ENCODE measurements around the gene QRICH2. TPM values are rescaled to one million over a fixed set of nuclear protein-coding genes. Genes with fewer than 3 reads are reported as not detected.
"Not testable (repeated sequence)": the region's sequence is repeated elsewhere in the genome, so short reads cannot be mapped to it uniquely, and the experiment has no call there.

QRICH2 gene
- total RNA-seq, 2 experiments from 2014 or later: 0.63 to 1.2 TPM

DNA sequence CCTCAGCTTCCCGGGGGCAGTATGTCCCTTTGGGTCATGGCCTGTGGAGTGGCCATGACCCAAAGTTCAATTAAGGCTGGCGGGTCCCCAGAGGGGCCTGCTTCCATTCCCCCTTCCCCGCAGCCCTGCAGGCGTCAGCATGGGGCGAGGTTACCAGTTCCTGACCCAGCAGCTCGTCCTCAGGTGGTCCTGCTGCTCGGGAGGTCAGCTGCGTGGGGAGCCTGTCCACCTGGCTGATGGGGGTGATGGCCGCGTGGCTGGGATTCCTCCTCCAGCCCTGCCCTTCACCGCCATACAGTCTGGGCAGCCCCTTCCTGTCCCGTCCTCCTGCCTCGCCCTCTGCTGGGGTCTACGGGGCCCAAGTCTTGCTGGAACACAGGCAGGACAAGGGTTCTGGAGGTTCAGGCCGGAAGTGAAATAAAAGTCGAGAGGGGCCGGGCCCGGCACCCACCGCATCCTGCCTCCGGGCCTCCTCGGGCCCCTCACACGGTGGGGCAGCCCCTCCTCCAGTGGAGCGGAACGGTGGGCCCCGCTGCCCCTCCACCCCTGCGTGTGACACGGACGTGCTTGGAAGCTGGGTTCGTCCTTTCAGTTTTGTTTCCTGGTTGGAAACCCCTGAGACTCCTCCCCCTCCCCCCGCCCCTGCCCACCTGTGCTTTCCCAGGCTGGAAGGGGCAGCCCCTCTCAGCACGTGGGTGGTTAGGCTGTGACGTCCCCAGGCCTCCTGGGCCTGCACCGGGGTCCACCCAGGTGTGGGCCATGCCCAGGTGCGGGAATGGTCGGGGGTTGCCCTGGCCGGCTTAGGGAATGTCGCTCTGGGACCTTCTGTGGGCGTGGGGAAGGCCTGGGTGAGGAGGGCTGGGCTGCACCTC, 36.2 kb downstream of the QRICH2 start:
- H3K27me3 Mint-ChIP-seq: no peaks in the 10 kb centered on the region
- ChIA-PET CTCF (interaction anchor here (0.6 to 3.4 kb wide), 12 partner anchors 7 to 1110 kb away, joined by 3 to 13 read pairs (median 3); no protein-coding TSS in a partner anchor), POLR2A (interaction anchor here (0.7 to 3.9 kb wide), 21 partner anchors 8 to 285 kb away, joined by 3 to 29 read pairs (median 5); partner anchors contain the start of gene EXOC7)
- intact Hi-C loops (cut with DNase I, micrococcal nuclease): loop anchor here (1.0 to 10.0 kb wide), 11 partner anchors 8 to 493 kb away; partner anchors contain the start of genes FOXJ1 (in 1 of the 2), MRPL38 (in 1 of the 2) and RNF157 (in 1 of the 2)
- peak overlapping the region; percentile 96 for H3K4me3 Mint-ChIP-seq
- ATAC-seq (peak; percentile 57), DNase-seq (peak; percentile 95)
- peaks cover 70% of the 10 kb centered on the region for H3K4me1 Mint-ChIP-seq
- no peaks in the 10 kb centered on the region for H3K9me3 Mint-ChIP-seq (ENCODE audit: low read depth)
- peaks cover 47% of the 10 kb centered on the region for H3K36me3 Mint-ChIP-seq (ENCODE audit: low read depth)
- peak overlapping the region; percentile 98 for H3K27ac Mint-ChIP-seq

DNA sequence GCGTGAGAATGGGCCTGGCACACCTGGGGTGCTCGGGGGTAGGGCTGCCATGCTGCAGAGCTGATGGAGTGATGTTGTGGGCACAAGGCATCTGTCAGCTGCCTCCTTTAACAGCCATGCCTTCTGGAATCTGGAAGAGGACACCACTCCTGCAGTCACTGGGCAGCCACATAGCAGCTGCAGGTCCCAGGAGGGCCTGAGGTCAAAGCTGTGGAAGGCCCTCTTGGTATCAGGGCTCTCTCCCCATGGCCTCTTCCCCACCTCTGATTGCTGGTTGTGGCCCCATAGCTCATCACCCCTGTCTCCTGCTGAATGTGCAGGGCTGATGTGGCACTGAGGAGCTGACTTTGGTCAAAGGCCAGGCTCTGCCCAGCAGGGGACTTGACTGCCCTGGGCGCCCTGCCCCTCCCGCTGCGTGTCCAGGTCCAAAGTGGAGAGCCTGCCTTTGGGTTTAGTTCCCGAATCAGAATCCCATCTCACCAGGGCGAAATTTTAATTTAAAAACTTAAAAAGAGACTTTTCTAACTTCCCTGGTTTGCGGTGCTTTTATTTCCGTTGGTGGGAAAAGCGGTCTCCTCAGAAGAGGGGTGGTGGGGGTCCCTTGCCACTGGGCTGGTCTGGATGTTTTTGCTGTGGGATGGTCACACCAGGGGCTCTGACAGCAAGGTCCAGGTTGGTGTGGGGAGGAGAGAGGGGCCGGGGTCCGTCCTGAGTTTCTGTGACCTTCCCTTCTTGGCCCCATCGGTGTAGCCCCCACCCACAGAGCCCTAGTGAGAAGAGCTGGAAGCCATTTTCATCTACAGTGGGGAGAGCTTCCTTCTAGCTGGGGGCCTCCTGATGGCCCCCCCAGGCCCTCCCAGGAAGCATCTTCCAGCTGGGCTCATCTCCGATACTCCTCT, 37.1 kb downstream of the QRICH2 start:
- Mint-ChIP-seq H3K9me3 (ENCODE audit: low read depth) (no peaks in the 10 kb centered on the region), H3K36me3 (ENCODE audit: low read depth) (peaks cover 56% of the 10 kb centered on the region), H3K4me1 (peaks cover 62% of the 10 kb centered on the region), H3K27me3 (no peaks in the 10 kb centered on the region), H3K4me3 (peak overlapping the region; percentile 96), H3K27ac (peak overlapping the region; percentile 98)
- ATAC-seq: no peak
- peak; percentile 65 for DNase-seq
- intact Hi-C loops (cut with DNase I, micrococcal nuclease): loop anchor here in 1 of 2 experiments (10.0 kb wide), 1 partner anchor 366 kb away; the partner anchor contains the start of gene MRPL38
- ChIA-PET CTCF (interaction anchor here (0.6 to 3.4 kb wide), 7 partner anchors 28 to 149 kb away, joined by 3 to 13 read pairs (median 4); no protein-coding TSS in a partner anchor), POLR2A (interaction anchor here (0.6 to 3.9 kb wide), 15 partner anchors 10 to 286 kb away, joined by 3 to 29 read pairs (median 4); partner anchors contain the start of gene EXOC7)

DNA sequence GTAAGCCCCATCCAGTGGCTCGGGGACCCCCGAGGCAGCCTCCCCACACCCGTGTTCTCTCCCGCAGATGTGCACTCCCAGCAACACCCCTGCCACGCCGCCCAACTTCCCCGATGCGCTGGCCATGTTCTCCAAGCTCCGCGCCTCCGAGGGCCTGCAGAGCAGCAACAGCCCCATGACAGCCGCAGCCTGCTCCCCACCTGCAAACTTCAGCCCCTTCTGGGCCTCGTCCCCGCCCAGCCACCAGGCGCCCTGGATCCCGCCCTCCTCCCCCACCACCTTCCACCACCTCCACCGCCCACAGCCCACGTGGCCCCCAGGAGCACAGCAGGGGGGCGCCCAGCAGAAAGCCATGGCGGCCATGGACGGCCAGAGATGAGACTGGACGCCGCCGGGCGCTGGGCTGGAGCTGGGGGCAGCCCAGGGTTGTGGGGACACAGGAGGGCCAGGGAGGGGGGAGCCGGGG, 37.9 kb downstream of the QRICH2 start:
- peaks cover 59% of the 10 kb centered on the region for H3K4me1 Mint-ChIP-seq
- no peaks in the 10 kb centered on the region for H3K27me3 Mint-ChIP-seq
- no peaks in the 10 kb centered on the region for H3K9me3 Mint-ChIP-seq (ENCODE audit: low read depth)
- no peak for ATAC-seq
- H3K27ac Mint-ChIP-seq: peak overlapping the region; percentile 100
- DNase-seq: peak; percentile 62
- POLR2A ChIA-PET: interaction anchor here (0.6 to 3.9 kb wide), 11 partner anchors 13 to 280 kb away, joined by 3 to 29 read pairs (median 5); no protein-coding TSS in a partner anchor
- H3K36me3 Mint-ChIP-seq (ENCODE audit: low read depth): peaks cover 59% of the 10 kb centered on the region
- peak overlapping the region; percentile 96 for H3K4me3 Mint-ChIP-seq
- CTCF ChIA-PET: interaction anchor here (0.7 to 2.6 kb wide), 6 partner anchors 11 to 126 kb away, joined by 3 to 9 read pairs (median 6); no protein-coding TSS in a partner anchor
- intact Hi-C loops (cut with DNase I, micrococcal nuclease): loop anchor here in 1 of 2 experiments (10.0 kb wide), 1 partner anchor 365 kb away; the partner anchor contains the start of gene MRPL38

DNA sequence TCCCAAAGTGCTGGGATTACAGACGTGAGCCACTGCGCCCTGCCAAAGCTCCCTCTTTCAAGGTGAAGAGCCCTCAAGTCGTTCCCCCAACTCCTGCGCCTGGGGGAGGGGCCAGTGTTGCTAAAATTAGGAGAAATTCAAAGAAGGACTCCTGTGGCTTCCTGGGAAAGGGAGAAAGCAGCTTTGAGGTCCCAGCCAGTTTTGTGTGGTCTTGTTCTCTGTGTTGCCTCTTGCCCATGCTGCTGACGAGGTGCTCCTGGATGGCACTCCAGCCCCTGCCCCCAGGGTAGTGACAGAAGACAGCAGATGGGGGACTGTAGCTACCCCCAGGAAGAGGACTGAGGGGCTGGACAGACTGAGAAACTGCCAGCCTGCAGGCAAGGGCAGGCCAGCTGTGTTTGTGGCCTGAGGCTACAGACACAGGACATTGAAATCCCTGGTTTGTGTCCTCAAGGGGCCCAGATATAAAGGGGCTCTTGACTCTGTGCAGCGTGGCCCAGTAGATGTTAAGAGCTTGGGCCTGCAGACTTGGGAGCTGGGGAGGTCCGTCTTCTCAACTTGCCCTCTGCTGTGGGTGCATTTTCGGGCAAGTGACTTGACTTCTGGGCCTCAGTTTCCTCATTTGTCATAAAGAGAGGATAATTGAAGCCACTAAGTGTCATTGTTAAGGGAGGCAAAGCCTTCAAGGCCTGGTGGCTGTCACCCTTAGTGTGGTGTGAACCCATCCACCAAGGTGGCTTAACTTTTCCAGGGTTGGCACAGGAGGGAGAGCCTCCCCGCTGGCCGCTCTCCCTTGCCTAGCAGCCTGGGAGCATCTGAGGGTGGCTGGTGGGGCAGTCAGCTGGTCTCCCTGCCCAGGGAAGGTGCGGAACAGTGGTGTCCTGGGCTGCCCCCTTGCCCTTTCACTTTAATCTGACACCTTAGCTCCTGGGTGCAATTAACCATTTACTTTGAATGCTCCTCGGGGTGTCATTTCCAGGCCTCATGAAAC, 38.8 kb downstream of the QRICH2 start:
- intact Hi-C loops (cut with DNase I, micrococcal nuclease): loop anchor here (1.0 to 10.0 kb wide), 5 partner anchors 77 to 1186 kb away; partner anchors contain the start of genes MFSD11 (in 1 of the 2), SRSF2 (in 1 of the 2) and WBP2 (in 1 of the 2)
- H3K27ac Mint-ChIP-seq: peak overlapping the region; percentile 100
- POLR2A ChIA-PET: interaction anchor here (0.5 to 5.1 kb wide), 18 partner anchors 10 to 1096 kb away, joined by 3 to 36 read pairs (median 4); partner anchors contain the start of genes FOXJ1 and SRP68
- ATAC-seq (no peak), DNase-seq (peak; percentile 47)
- H3K4me3 Mint-ChIP-seq: peak overlapping the region; percentile 96
- CTCF ChIA-PET: interaction anchor here (0.7 to 2.6 kb wide), 10 partner anchors 9 to 125 kb away, joined by 3 to 7 read pairs (median 4); no protein-coding TSS in a partner anchor
- H3K27me3 Mint-ChIP-seq: no peaks in the 10 kb centered on the region
- no peaks in the 10 kb centered on the region for H3K9me3 Mint-ChIP-seq (ENCODE audit: low read depth)
- peaks cover 59% of the 10 kb centered on the region for H3K36me3 Mint-ChIP-seq (ENCODE audit: low read depth)
- H3K4me1 Mint-ChIP-seq: peaks cover 56% of the 10 kb centered on the region

DNA sequence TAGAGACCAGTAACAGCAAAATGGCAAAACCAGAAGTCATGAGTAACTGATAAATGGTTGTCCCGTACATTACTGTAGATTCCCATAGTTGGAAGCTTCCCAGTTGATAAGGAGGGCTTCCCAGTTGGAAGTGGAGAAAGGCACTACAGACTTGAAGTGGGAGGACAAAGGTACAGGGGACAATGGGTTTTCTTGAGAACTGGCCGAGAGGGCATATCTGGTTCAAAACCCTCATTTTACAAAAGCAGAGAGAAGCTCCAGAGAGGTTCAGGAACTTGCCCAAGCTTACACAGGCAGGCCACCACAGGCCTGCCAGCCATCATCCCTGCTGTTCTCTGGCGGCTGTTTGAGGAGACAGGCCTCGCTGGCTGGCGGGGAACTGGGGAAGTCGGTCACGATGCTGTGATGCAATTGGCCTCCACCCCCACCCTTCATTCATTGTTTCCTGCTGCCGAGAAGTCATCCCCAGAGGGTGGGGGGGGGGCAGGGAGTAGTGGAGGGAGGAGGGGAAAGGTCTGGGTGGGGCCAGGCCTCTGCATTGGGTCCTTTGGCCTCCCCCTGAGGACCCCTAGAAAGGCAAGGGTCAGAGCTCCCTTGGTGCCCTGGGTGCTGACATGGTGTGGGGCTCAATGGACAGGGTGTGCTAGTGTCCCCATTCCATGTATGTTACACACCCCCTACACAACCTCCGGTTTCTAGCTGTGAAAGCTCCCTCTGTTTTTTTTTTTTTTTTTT, 39.9 kb downstream of the QRICH2 start:
- Mint-ChIP-seq H3K27me3 (no peaks in the 10 kb centered on the region), H3K27ac (peak overlapping the region; percentile 100), H3K4me3 (peak overlapping the region; percentile 96), H3K36me3 (ENCODE audit: low read depth) (peaks cover 57% of the 10 kb centered on the region), H3K9me3 (ENCODE audit: low read depth) (no peaks in the 10 kb centered on the region), H3K4me1 (peaks cover 56% of the 10 kb centered on the region)
- intact Hi-C loops (cut with DNase I, micrococcal nuclease): loop anchor here (1.0 to 10.0 kb wide), 5 partner anchors 76 to 1187 kb away; partner anchors contain the start of genes MFSD11 (in 1 of the 2), SRSF2 (in 1 of the 2) and WBP2 (in 1 of the 2)
- POLR2A ChIA-PET: interaction anchor here (0.9 to 5.1 kb wide), 13 partner anchors 12 to 488 kb away, joined by 3 to 36 read pairs (median 5); partner anchors contain the start of genes FOXJ1 and SRP68
- DNase-seq: peak; percentile 91
- peak; percentile 3 for ATAC-seq
- CTCF ChIA-PET: interaction anchor here (0.5 to 1.8 kb wide), 10 partner anchors 10 to 1185 kb away, joined by 3 to 7 read pairs (median 3); no protein-coding TSS in a partner anchor

- ChIA-PET CTCF (interaction anchor here (0.7 to 1.6 kb wide), 8 partner anchors 10 to 1186 kb away, joined by 3 to 6 read pairs (median 3); no protein-coding TSS in a partner anchor), POLR2A (interaction anchor here (0.6 to 5.1 kb wide), 13 partner anchors 12 to 465 kb away, joined by 3 to 36 read pairs (median 9); no protein-coding TSS in a partner anchor)
- intact Hi-C loops (cut with DNase I, micrococcal nuclease): loop anchor here (1.0 to 10.0 kb wide), 5 partner anchors 75 to 1187 kb away; partner anchors contain the start of genes MFSD11 (in 1 of the 2), SRSF2 (in 1 of the 2) and WBP2 (in 1 of the 2)
- Mint-ChIP-seq H3K4me1 (peaks cover 56% of the 10 kb centered on the region), H3K27ac (peak overlapping the region; percentile 100), H3K4me3 (peak overlapping the region; percentile 96), H3K36me3 (ENCODE audit: low read depth) (peaks cover 57% of the 10 kb centered on the region)
- H3K27me3 Mint-ChIP-seq; H3K9me3 Mint-ChIP-seq (ENCODE audit: low read depth); ATAC-seq: not testable (repeated sequence)
- peak; percentile 64 for DNase-seq
These were observed 40.5 kb downstream of the QRICH2 start for GRCh38 chr17:76267581-76268001.

GRCh38 chr17:76267051-76267576, 41.0 kb downstream of the QRICH2 start:
- Mint-ChIP-seq H3K36me3 (ENCODE audit: low read depth) (peaks cover 57% of the 10 kb centered on the region), H3K4me1 (peaks cover 58% of the 10 kb centered on the region), H3K4me3 (peak overlapping the region; percentile 96), H3K27ac (peak overlapping the region; percentile 100), H3K9me3 (ENCODE audit: low read depth) (no peaks in the 10 kb centered on the region), H3K27me3 (no peaks in the 10 kb centered on the region)
- ChIA-PET CTCF (interaction anchor here (0.5 to 1.4 kb wide), 7 partner anchors 10 to 1186 kb away, joined by 3 to 4 read pairs (median 3); no protein-coding TSS in a partner anchor), POLR2A (interaction anchor here (0.6 to 5.1 kb wide), 15 partner anchors 11 to 466 kb away, joined by 3 to 36 read pairs (median 4); no protein-coding TSS in a partner anchor)
- no peak for ATAC-seq
- peak; percentile 26 for DNase-seq
- intact Hi-C loops (cut with DNase I, micrococcal nuclease): loop anchor here (5.0 to 10.0 kb wide), 4 partner anchors 410 to 1188 kb away; partner anchors contain the start of genes MFSD11 (in 1 of the 2), SRSF2 (in 1 of the 2) and WBP2 (in 1 of the 2)

- intact Hi-C loops (cut with DNase I, micrococcal nuclease): loop anchor here (1.0 to 10.0 kb wide), 5 partner anchors 409 to 1188 kb away; partner anchors contain the start of genes MFSD11 (in 1 of the 2), SRSF2 (in 1 of the 2) and WBP2 (in 1 of the 2)
- peak overlapping the region; percentile 100 for H3K27ac Mint-ChIP-seq
- POLR2A ChIA-PET: interaction anchor here (0.6 to 5.1 kb wide), 12 partner anchors 11 to 368 kb away, joined by 3 to 36 read pairs (median 6); no protein-coding TSS in a partner anchor
- ATAC-seq: no peak
- no peaks in the 10 kb centered on the region for H3K27me3 Mint-ChIP-seq
- H3K9me3 Mint-ChIP-seq (ENCODE audit: low read depth): no peaks in the 10 kb centered on the region
- peaks cover 53% of the 10 kb centered on the region for H3K36me3 Mint-ChIP-seq (ENCODE audit: low read depth)
- peak overlapping the region; percentile 96 for H3K4me3 Mint-ChIP-seq
- peak; percentile 55 for DNase-seq
- H3K4me1 Mint-ChIP-seq: peaks cover 61% of the 10 kb centered on the region
- CTCF ChIA-PET: interaction anchor here (0.5 to 1.1 kb wide), 5 partner anchors 9 to 255 kb away, joined by 3 to 4 read pairs (median 3); no protein-coding TSS in a partner anchor
These were observed 41.7 kb downstream of the QRICH2 start for GRCh38 chr17:76266244-76266938.

All from activated CD4-positive, alpha-beta T cell treated with anti-CD3 and anti-CD28 coated beads for 36 hours (primary cell).